NCI-H2107 treated with DMSO at 0.1 percent for 48 hours (cell line): Measurements from ENCODE around the gene ELOVL6.
A peak's percentile ranks its signal among the peaks of the same experiment; 100 is the strongest.
"Not testable (repeated sequence)": the region's sequence is repeated elsewhere in the genome, so short reads cannot be mapped to it uniquely, and the experiment has no call there.

Experiments
- DNase-seq: peaks from one replicate; lab custom pipeline; 2025; ENCODE audit not compliant: unreplicated experiment; lab: John Stamatoyannopoulos, UW

The ELOVL6 gene, protein sequence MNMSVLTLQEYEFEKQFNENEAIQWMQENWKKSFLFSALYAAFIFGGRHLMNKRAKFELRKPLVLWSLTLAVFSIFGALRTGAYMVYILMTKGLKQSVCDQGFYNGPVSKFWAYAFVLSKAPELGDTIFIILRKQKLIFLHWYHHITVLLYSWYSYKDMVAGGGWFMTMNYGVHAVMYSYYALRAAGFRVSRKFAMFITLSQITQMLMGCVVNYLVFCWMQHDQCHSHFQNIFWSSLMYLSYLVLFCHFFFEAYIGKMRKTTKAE

DNA sequence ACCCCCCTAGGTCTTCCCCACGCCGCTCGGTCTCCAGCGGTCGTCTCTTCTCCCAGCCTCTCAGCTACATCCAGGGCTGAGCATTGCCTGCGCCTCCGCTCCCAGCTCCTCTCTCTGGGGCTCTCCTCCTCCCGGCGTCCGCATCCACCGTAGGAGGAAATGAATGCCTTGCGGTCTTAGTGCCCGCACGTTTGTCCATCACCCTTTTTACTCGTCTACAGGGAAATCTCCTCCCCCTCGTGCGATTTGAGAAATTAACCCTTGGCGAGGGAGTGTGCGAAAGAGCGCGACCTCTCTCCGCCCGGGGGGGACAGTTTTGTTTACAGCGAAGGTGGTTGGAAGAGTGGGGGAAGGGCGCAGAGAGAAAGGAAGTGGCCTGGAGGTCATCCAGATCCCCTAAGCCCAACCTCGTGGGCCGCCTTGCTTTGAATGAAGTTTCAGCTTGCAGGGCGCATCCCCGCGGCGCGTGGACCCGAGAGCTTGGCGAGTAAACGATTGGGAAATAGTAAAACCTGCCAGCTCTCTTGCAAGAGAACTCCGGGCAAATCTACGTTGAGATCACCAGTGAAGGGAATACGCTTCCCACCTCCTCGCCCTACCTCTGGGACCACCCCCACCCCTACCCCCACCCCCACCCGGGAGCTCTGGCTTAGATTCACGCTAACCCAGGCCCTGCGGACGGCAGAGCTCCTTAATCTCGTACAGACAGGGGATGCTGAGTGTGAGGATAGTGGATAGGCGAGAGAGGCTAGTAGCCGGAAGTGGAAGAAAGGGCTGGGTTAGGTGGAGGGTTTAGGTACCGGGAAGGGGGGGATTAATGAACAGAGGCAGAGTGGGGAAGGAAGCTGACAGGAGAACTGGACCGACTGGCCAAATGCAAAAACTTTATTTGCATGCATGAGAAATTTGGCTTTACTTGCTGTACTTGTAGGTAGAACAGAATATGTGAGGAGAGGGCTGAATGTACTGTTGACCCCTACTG lies at the start of gene ELOVL6:
ELOVL6 (minus strand) TSS at position 181 of the 982 bp plus-strand sequence. CDS start 280 bp downstream, outside the sequence.
- peak; percentile 15 for DNase-seq

DNA sequence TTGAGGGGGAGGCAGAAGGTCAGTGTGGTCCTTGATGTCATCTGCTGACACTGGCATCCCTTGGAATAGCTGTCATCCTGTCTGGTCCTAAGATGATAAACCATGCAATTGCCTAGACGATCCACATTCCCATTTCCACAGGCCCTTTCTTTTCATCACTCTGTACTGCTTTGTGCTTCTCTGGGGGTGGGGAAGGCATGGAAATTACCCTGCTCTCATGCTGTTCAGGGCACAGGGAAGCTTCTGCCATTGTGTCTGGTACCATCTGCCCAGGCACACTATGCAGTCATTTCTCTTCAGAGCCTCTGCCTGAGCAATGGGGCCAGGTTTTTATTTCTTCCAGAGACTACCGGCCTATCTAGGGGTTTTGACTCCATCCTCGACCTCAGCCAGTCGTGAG lies 49.7 kb upstream of the ELOVL6 start:
- DNase-seq, result no peak

DNA sequence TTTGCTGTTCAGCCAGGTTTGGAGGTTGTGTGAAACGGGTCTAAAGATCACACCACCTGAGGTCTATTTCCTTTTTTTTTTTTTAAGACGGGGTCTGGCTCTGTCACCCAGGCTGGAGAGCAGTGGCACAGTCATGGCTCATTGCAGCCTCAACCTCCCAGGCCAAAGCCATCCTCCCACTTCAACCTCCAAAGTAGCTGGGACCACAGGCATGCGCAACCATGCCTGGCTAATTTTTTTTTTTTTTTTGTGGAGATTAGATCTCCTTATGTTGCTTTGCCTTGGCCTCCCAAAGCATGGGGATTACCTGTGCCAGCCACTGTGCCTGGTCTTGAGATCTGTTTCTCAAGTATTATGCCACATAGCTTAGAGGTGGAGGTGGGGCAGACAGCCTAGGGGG lies 49.2 kb upstream of the ELOVL6 start:
- DNase-seq, result no peak

DNA sequence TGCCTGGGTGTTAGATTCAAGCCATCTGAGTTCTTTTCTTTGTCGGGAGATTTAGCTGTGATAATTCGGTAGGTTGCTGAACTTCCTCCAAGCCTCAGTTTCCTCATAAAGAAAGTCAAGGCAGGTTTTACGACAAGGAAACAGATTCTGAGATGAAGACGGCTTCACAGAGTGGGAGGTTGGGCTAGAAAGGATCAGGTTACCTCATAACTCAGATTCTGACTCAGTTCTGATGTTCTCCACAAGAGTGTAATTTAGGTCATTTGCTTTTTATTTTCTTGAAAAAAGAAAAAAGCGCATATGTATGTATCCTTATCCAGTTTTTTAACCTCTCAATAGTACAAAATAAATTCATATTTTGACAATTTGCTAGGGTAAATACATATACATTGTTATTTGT lies 47.2 kb upstream of the ELOVL6 start:
- DNase-seq, result no peak

DNA sequence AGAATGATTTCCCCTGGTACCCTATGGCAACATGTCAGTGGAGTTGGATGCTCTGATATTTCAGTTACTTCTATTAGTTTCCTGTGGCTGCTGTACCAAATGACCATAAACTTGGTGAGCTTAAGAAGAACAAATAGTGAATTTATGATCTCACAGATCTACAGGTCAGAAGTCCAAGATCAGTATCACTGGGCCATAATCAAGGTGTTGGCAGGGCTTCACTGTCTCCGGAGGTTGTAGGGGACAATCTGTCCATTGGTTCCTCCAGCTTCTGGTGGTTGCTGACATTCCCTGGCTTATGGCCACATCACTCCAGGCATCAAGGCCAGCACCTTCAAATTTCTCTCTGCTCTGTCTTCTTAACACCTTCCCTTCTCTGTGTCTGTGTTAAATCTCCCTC lies 37.9 kb upstream of the ELOVL6 start:
- no peak for DNase-seq

DNA sequence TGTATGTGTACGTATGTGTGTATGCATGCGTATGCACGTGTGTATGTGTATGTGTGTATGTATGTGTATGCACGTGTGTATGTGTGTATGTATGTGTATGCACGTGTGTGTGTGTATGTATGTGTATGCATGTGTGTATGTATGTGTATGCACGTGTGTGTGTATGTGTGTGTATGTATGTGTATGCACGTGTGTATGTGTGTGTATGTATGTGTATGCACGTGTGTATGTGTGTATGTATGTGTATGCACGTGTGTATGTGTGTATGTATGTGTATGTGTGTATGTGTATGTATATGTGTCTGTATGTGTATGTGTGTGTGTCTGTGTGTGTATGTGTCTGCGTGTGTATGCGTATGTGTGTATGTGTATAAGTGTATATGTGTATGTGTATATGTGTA lies 35.2 kb upstream of the ELOVL6 start:
- DNase-seq, result not testable (repeated sequence)

DNA sequence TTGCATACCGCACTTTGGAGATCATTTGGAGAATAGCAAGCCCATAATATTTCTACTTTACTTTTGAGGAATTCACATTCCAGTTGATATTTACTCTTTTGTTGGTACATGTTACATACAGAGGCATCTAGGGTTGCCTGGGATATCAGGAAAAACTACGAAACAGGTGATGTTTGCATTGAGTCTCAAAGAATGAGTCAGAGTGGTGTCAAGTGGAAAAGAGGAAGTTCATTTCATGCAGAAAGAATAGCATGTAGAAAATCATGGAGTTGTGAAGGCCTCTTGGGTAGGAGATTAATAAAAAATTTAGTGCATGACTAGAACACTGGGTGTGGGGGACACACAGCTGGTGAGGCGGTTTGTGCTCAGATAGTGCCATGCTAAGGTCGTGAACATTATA lies 33.5 kb upstream of the ELOVL6 start:
- no peak for DNase-seq

DNA sequence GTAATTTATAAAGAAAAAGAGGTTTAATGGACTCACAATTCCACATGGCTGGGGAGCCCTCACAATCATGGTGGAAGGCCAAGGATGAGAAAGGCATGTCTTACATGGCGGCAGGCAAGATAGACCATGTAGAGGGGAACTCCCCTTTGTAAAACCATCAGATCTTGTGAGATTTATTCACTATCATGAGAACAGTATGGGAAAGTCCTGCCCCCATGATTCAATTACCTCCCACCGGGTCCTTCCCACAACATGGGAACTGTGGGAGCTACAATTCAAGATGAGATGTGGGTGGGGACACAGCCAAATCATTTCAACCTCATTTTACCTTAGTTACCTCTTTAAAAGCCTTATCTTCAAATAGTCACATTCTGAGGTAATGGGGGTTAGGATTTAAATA lies 30.9 kb upstream of the ELOVL6 start:
- DNase-seq, result no peak

DNA sequence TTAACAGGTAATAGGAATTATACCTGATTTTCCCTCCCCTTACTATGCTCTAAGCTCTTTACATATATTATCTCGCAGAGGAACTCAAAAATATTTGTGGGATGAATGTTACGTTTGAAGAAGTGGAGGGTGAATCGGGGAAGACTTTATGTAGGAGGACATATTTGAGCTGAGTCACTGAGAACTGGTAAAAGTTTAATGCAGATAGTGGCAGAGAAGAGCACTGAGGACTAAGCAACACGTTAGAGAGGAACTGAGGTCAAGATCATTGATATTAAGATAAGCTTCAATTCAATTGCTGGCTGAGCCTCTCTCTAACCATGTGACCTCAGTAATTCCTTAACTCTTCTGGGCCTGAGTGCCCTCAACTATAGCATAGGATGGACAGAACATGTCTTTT lies 26.4 kb upstream of the ELOVL6 start:
- DNase-seq, result no peak

DNA sequence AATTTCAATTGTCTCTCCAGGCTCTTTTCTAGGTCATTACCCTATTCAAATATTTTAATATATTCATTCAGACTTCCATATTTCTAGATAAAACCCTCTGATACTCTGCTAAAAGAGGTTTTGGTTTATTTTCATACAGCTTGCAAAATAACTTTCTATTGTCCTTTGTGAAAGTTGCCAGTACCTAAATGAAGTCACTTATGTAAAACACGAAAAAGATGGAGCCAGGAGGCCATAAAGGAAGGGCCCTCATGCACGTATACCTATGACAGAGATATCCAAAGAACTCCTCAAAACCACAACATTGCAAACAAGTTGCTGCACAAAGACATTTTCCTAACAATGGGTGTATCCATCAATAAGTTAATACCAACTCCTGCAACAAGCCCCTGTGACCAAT lies 25.7 kb upstream of the ELOVL6 start:
- DNase-seq, result no peak

DNA sequence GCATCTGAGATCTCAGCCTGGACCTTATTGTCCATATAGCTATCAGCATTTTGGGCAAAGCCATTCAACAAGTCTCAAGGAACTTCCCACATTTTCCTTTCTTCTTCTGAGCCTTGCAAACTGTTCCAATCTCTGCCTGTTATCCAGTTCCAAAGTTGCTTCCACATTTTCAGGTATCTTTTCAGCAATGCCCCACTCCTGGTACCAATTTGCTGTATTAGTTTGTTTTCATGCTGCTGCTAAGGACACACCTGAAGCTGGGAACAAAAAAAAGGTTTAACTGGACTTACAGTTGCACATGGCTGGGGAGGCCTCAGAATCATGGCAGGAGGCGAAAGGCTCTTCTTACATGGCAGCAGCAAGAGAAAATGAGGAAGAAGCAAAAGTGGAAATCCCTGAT lies 20.5 kb upstream of the ELOVL6 start:
- not testable (repeated sequence) for DNase-seq

DNA sequence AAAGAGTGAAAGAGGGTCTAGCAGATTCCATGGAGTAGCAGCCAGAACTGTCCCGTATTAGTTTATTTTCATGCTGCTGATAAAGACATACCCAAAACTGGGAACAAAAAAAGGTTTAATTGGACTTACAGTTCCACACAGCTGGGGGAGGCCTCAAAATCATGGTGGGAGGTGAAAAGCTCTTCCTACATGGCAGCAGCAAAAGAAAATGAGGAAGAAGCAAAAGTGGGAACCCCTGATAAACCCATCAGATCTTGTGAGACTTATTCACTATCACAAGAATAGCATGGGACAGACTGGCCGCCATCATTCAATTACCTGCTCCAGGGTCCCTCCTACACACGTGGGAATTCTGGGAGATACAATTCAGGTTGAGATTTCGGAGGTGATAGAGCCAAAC lies 18.8 kb upstream of the ELOVL6 start:
- not testable (repeated sequence) for DNase-seq

DNA sequence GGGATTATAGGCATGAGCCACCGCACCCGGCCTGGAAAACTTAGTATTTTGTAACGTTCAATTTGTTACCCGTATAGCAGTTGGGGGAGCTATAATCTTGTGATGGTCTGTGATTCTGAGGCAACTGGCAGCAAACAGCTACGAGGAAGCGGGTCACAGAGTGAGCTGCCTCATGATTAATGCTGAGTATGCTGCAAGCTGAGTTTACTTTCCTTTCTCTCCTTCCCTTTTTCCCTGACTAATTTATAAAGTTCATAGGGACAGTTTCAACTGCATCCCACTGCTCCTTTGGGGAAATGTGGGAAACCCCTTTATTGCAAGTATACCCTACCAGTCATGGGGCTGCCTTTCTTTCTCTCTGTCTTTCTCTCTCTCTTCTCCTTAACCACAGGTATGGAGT lies 17.7 kb upstream of the ELOVL6 start:
- DNase-seq, result no peak

DNA sequence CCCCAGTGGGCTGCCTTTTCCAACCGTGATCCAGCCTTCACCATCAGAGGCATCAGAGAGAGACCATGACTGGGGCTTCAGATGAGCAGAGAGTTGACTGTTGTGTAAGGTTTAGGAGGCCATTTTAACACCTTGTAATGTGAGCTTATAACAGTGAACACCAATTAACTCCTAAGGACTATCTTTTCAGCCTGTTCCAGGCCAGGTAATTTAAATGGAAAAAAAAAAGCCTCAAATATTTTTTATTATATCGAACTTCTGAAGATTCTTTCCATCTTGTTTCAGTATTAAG lies 13.3 kb upstream of the ELOVL6 start:
- no peak for DNase-seq

DNA sequence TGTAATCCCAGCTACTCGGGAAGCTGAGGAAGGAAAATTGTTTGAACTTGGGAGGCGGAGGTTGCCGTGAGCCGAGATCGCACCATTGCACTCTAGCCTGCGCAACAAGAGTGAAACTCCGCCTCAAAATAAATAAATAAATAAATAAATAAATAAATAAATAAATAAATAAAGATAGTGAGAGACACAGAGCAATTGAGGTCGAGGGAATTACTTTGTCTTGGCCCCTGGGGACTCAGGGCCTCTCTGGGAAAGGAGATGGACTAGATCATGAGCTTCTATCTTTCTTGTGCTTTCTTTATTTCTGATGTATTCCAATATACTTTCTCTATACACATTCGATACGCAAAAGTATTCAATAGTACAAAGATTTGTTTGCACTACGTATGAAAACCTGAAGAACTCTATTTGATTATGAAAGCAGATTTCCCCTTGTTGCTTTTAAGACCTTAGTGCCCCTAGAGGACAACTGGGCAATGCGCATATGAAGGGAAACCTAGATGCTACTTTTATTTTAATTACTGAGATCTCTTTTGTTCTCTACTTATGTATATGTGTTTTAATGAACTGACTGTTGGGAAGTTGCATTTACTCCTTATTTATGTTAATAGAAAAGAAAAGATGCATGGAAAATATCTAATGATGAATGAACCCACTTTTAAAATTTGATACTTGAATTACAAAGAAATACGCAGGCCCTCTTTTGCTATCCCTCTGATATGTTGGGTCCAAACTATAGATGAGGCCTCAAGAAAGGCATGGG lies 12.8 kb upstream of the ELOVL6 start:
- no peak for DNase-seq

DNA sequence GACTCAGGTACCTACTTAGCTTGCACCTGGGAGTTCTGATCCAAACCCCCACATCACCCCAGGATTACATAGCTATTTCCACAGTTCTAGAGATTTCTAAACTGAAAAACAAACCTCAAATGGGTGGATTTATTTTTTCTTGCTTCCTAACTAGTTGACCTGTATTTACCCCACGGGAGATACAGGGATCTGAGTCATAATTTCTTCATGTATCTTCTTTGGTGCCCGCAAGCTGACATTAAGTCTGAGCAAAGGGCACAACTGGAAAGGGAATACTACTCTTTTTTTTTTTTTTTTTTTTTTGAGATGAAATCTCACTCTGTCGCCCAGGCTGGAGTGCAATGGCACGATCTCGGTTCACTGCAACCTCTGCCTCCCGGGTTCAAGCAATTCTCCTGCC lies 10.0 kb upstream of the ELOVL6 start:
- no peak for DNase-seq

DNA sequence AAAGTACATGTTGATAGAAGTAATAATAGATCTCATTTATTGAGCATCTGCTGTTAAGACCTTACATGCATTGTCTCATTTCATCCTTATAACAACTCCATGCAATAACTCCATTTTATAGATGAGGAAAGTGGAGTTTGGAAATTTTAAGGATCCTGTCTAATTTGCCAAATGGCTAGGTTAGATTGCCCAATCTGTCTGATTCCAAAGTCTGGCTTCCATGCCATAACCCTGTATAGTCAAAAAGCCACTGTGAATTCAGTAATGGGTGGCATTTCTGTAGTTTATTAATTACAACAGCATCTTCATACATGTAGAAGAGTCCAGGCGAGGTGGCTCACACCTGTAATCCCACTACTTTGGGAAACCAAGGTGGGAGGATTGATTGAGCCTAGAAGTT lies 8.8 kb upstream of the ELOVL6 start:
- no peak for DNase-seq

DNA sequence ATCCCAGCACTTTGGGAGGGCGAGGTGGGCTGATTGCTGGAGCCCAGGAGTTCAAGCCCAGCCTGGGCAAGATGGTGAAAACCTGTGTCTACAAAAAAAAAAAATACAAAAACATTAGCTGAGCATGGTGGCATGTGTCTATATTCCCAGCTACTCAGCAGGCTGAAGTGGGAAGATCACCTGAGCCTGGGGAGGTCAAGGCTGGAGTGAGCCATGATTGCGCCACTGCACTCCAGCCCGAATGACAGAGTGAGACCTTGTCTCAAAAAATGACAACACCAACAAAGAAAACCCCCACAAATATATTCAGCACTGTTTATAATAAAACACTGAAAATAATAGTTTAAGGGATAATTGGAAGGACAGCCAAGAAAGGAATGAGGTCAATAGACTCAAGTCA lies 3.6 kb upstream of the ELOVL6 start:
- no peak for DNase-seq

DNA sequence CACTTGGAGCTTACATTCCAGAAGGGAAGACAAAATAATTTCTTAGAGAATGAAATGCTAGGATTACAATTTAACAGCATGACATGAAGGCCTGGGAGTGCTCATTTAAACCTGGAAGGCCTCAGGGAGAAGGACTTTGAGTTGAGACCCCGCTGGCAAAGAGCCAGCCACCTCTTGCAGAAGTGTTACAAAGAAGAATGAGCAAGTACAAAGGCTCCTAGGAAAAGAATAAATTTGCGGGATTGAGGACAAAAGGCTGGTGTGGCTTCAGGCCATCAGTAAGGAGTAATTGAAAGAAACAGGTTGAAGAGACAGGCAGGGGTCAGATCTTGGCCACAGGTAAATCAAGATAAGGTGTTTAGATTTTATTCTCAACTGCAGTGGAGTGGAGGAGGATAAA lies 3.1 kb upstream of the ELOVL6 start:
- no peak for DNase-seq

DNA sequence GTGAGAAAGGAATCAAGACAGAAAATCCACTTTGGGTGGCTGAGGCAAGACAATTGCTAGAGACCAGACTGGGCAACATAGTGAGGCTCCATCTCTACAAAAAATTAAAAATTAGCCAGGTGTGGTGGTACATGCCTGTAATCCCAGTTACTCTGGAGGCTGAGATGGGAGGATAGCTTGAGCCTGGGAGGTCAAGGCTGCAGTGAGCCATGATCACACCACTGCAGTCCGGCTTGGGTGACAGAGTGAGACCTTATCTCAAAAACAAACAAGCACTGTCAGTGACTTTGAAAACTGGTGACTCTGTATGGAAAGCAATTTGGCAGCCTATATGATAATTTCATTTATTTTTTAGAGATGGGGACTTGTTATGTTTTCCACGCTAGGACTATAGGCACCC lies 2.3 kb upstream of the ELOVL6 start:
- DNase-seq, result no peak

DNA sequence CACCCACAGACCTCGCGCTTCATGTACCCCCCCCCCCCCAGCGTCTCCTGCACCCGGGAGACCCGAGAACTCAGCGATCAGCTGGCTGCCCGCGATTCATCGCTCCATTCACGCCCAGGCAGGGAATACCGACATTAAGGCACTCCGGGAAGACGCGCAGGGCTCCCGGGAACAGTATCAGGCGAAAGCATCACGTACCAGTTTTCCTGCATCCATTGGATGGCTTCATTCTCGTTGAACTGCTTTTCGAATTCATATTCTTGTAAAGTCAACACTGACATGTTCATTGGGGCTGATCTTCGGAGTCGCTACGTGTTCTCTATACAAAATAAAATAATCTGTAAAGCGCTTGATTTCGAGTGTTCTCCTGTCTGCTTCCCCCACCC lies 373 bp downstream of the ELOVL6 start:
- DNase-seq, result peak; percentile 16

DNA sequence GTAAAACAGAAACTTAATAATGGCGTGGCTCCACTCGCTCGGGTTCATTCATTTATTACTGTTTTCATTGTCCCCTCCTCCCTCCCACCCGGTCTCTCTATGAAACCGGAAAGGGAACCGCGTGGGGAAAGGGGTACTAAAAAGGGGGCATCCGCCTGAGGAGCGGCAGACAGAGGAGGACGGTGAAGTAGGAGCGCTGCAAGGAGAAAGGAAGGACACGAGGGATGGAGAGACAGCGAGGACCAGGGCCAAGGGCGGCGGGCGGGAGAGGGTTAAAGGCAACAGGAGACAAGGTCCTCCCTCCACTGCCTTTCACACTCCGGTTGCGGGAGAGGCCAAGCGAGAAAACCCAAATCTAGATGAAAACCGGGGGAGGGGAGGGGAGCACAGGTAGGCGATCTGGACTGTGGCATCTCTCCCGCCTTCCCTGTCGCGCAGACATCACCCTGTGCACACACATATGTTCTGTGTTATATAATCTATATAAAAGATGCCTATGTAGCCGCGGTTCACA lies 829 bp downstream of the ELOVL6 start:
- peak; percentile 53 for DNase-seq
